ENCODE measurements around the gene ATXN7L2.

The ATXN7L2 gene

DNA sequence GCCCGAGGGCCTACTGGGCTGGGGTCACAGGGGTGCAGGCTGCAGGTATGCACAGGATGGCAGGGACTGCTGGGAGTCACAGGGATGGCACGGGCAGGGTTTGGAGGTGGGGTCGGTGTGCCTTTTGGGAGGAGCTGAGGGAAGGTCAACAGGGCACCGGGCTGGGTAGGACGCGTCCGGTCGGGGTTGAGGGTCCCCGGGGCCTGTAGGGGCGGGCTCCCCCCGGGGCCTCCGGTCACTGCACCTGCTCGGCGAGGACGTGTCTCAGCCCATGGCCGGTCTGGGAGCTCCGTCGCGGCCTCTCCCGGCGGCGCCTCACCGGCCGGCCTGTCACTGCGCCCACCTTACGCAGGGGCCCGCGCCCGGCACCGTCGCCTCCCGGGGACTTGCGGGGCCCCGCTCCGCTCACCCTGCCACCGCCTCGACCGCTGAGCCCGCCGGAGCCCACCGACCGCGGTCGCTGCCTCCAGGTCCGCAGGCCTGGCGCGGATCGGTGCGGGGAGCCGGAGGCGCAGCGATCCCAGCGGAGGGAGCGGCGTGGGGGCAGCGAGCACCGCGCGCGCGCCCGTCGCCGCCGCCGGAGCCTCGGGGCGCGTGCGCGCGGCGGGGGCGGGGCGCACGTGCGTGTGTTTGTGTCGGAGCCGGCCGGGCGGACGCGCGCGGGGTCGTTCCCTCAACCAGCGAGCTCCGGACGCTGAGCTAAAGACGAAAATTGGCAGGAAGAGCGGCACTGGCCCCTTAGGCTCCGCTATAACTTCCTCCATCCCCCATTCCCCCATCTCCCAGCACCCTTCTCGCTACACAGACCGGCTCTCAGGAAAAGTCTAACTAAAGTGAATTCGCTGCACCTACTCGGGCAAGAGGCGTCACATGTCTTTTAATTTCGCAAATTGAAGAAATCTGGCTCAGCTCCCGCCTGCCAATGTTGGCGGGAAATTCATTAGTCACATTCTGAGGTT, 25.8 kb downstream of the ATXN7L2 start, which contains the start of gene AMIGO1:
Gene AMIGO1 (minus strand): TSS at position 552 of the 959 bp plus-strand sequence. CDS start 815 bp downstream, outside the sequence.
- peak; percentile 64; the same call in 1 of the 2 replicates for TF ChIP-seq ZBTB7A (IDR thresholded peaks at IDR 0.05; ENCODE audit: low read depth)
- TF ChIP-seq, protein P1, sequence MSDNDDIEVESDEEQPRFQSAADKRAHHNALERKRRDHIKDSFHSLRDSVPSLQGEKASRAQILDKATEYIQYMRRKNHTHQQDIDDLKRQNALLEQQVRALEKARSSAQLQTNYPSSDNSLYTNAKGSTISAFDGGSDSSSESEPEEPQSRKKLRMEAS (IDR thresholded peaks at IDR 0.05) = peak; percentile 65
- TF ChIP-seq, protein P2, sequence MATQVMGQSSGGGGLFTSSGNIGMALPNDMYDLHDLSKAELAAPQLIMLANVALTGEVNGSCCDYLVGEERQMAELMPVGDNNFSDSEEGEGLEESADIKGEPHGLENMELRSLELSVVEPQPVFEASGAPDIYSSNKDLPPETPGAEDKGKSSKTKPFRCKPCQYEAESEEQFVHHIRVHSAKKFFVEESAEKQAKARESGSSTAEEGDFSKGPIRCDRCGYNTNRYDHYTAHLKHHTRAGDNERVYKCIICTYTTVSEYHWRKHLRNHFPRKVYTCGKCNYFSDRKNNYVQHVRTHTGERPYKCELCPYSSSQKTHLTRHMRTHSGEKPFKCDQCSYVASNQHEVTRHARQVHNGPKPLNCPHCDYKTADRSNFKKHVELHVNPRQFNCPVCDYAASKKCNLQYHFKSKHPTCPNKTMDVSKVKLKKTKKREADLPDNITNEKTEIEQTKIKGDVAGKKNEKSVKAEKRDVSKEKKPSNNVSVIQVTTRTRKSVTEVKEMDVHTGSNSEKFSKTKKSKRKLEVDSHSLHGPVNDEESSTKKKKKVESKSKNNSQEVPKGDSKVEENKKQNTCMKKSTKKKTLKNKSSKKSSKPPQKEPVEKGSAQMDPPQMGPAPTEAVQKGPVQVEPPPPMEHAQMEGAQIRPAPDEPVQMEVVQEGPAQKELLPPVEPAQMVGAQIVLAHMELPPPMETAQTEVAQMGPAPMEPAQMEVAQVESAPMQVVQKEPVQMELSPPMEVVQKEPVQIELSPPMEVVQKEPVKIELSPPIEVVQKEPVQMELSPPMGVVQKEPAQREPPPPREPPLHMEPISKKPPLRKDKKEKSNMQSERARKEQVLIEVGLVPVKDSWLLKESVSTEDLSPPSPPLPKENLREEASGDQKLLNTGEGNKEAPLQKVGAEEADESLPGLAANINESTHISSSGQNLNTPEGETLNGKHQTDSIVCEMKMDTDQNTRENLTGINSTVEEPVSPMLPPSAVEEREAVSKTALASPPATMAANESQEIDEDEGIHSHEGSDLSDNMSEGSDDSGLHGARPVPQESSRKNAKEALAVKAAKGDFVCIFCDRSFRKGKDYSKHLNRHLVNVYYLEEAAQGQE (IDR thresholded peaks at IDR 0.05; ENCODE audit: low read depth) = no peak

DNA sequence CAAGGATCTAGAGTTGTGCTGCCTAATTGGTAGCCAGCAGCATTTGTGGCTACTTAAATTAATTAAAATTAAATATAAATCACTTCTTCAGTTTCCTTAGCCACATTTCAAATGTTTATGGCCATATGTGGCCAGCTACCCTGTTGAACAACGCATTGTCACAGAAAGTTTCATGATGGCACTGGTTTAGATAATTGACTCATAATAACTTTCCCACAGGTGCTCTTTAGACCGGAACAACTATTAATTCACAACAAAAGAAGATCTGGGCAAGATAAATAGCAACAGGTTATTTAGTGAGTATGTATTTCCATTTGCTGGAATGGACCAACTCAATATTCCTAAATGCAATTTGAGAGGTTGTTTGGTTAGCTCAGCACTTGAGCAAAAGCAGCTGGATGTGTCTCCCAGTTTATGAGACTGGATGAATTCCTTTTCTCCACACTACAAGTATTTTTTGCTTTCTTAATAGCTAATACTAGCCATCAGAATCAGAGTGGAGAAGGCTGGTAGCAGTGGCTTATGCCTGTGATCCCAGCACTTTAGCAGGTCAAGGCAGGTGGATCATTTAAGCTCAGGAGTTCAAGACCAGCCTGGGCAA, 29.5 kb downstream of the ATXN7L2 start:
- TF ChIP-seq NFIC (IDR thresholded peaks at IDR 0.05) (no peak), TCF12 (IDR thresholded peaks at IDR 0.05; ENCODE audit: low read depth) (no peak), EGR1 (IDR thresholded peaks at IDR 0.05) (no peak), ZBTB7A (IDR thresholded peaks at IDR 0.05; ENCODE audit: low read depth) (no peak), RAD21 (IDR thresholded peaks at IDR 0.05; ENCODE audit: low read depth) (no peak), YY1 (IDR thresholded peaks at IDR 0.05; ENCODE audit: low read depth) (no peak), TEAD4 (IDR thresholded peaks at IDR 0.05) (no peak), CEBPB (IDR thresholded peaks at IDR 0.05) (no peak)
- TF ChIP-seq, protein P3, sequence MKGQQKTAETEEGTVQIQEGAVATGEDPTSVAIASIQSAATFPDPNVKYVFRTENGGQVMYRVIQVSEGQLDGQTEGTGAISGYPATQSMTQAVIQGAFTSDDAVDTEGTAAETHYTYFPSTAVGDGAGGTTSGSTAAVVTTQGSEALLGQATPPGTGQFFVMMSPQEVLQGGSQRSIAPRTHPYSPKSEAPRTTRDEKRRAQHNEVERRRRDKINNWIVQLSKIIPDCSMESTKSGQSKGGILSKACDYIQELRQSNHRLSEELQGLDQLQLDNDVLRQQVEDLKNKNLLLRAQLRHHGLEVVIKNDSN (IDR thresholded peaks at IDR 0.05) = no peak
- TF ChIP-seq, protein P1 (IDR thresholded peaks at IDR 0.05) = no peak

DNA sequence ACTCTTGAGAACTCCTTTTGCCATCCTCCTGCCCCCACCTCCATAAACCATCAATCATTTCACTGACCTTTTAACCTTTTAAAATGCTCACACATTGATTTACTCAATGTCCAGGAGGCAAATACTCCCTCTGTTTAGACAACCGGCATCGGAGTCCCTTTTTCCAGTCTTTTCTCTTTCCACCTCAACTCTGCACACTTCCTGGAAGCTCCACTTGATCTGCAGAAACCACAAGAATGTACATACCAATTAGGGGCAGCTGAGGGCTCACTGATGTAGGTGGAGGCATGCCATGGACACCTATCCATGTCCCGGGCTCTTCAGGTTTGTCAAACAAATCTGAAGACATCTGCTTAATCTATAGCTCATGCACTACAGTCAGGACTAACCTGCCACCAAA, 31.1 kb downstream of the ATXN7L2 start:
- TF ChIP-seq EGR1 (IDR thresholded peaks at IDR 0.05) (no peak), TAF1 (IDR thresholded peaks at IDR 0.05; ENCODE audit: low read depth) (no peak), FOXM1 (IDR thresholded peaks at IDR 0.05; ENCODE audit: borderline replicate concordance, low read depth) (no peak), NFIC (IDR thresholded peaks at IDR 0.05) (no peak), TEAD4 (IDR thresholded peaks at IDR 0.05) (no peak)
- TF ChIP-seq, protein P3 (IDR thresholded peaks at IDR 0.05) = no peak
- TF ChIP-seq, protein P2 (IDR thresholded peaks at IDR 0.05; ENCODE audit: low read depth) = no peak

DNA sequence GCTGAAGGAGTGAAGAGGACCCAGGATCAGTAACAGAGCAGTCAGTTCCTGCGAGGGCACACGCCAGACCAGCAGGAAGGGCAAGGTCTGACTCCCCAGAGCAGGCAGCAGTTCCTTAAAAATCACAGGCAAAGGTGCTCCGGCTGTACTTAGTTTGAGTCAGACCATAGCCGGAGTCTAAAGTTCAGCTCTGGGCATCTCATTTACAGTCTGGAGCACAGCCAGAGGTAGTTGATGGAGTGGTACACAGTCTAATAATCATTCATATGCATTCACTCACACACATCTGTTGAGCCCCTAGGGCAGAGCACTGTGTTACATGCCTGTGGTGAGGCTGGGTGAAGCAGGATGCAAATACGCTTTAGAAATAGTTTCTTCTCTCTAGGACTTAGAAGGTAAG, 33.2 kb downstream of the ATXN7L2 start:
- TF ChIP-seq CREB1 (IDR thresholded peaks at IDR 0.05; ENCODE audit: low read depth) (no peak), FOXM1 (IDR thresholded peaks at IDR 0.05; ENCODE audit: borderline replicate concordance, low read depth) (no peak), YY1 (IDR thresholded peaks at IDR 0.05; ENCODE audit: low read depth) (no peak), ZBTB7A (IDR thresholded peaks at IDR 0.05; ENCODE audit: low read depth) (no peak), TEAD4 (IDR thresholded peaks at IDR 0.05) (no peak), EGR1 (IDR thresholded peaks at IDR 0.05) (no peak), NFIC (IDR thresholded peaks at IDR 0.05) (no peak), TAF1 (IDR thresholded peaks at IDR 0.05; ENCODE audit: low read depth) (no peak), EP300 (IDR thresholded peaks at IDR 0.05; ENCODE audit: borderline replicate concordance) (no peak), RAD21 (IDR thresholded peaks at IDR 0.05; ENCODE audit: low read depth) (no peak), CEBPB (IDR thresholded peaks at IDR 0.05) (no peak), TCF12 (IDR thresholded peaks at IDR 0.05; ENCODE audit: low read depth) (no peak)
- TF ChIP-seq, protein P2 (IDR thresholded peaks at IDR 0.05; ENCODE audit: low read depth) = no peak
- TF ChIP-seq, protein P1 (IDR thresholded peaks at IDR 0.05) = no peak
- TF ChIP-seq, protein P3 (IDR thresholded peaks at IDR 0.05) = no peak

Measured in Ishikawa (cell line).